Heart left ventricle (tissue), 16 donors: ENCODE data around the gene ACTG2. TPM values are rescaled to one million over a fixed set of nuclear protein-coding genes. Genes with fewer than 3 reads are reported as not detected.

ENCODE experiments used
- ATAC-seq, 4 donors: fragments of 200-7000 bp; cut with Tn5 transposase; one replicate each; pipeline ENCODE4 v1.9.1; 2020 to 2022; ENCODE audit warnings: moderate library complexity in 4 of 4, mild to moderate bottlenecking in 3 of 4, moderate number of reproducible peaks in 1 of 4
- DNase-seq, 5 donors: peaks; one replicate each; pipeline ENCODE4 v3.0.0-alpha.2; 2020
- H3K27ac ChIP-seq, 12 donors: fragments of 200-600 bp; sonication (generic) in 4 of 12; one replicate each; pipeline versions ENCODE4 v1.5.0 to v1.8.0; 2016 to 2022; ENCODE audit warnings: mild to moderate bottlenecking in 2 of 12
- H3K27me3 ChIP-seq, 9 donors: fragments of 200-600 bp; sonication (generic) in 2 of 9; one replicate each; pipeline versions ENCODE4 v1.5.1 to v1.8.0; 2016 to 2022; ENCODE audit warnings: mild to moderate bottlenecking in 3 of 9
- H3K36me3 ChIP-seq, 9 donors: fragments of 200-600 bp; sonication (generic) in 2 of 9; one replicate each; pipeline versions ENCODE4 v1.5.0 to v1.8.0; 2018 to 2022; ENCODE audit warnings: mild to moderate bottlenecking in 2 of 9
- H3K4me1 ChIP-seq, 12 donors: fragments of 200-600 bp; sonication (generic) in 4 of 12; one replicate each; pipeline versions ENCODE4 v1.5.0 to v1.8.0; 2016 to 2022; ENCODE audit warnings: mild to moderate bottlenecking in 3 of 12
- H3K4me3 ChIP-seq, 12 donors: fragments of 200-600 bp; sonication (generic) in 4 of 12; one replicate each; pipeline versions ENCODE4 v1.5.0 to v1.8.0; 2017 to 2022; ENCODE audit warnings: mild to moderate bottlenecking in 9 of 12, moderate library complexity in 4 of 12
- H3K9me3 ChIP-seq, 12 donors: fragments of 200-600 bp; sonication (generic) in 4 of 12; one replicate each; pipeline versions ENCODE4 v1.5.0 to v1.8.0; 2016 to 2022; ENCODE audit warnings: mild to moderate bottlenecking in 1 of 12
- POLR2A ChIP-seq, 2 donors: fragments of 450-650 bp; IDR thresholded peaks; one replicate each; pipeline ENCODE4 v1.6.1; 2017; ENCODE audit warnings: antibody characterized with exemption in 2 of 2, mild to moderate bottlenecking in 2 of 2, moderate library complexity in 2 of 2
- WGBS, 4 donors: extraction: QIAGEN DNeasy Blood & Tissue Kit in 2 of 4; methylation state at CpG; one replicate each; pipeline versions ENCODE4 v1.1.5 to v1.1.7; 2013 to 2018; 5-methylcytosine and 5-hydroxymethylcytosine counted together
- intact Hi-C, 10 donors: fragments of 100-400 bp; cut with DNase I; formaldehyde crosslinking; loops; one replicate each; pipeline versions ENCODE4 v1.11.1 to v1.14.2; 2022
- polyA plus RNA-seq, 2 donors: library from polyadenylated mRNA; stranded (reverse); fragments of 200-250 nt; gene quantifications; one replicate each; pipeline ENCODE4 v1.2.3, GENCODE V29; 2013
- total RNA-seq, 9 donors: library from RNA; depleted of rRNA in 2 of 9; stranded (reverse); fragments of >200 nt in 2 of 9; fragmentation: NEBNext Ultra II Directional in 3 of 9; extraction: Animal tissue kit (Norgen Biotek cat#: 25700) in 3 of 9; gene quantifications; one replicate each; pipeline versions ENCODE4 v1.1.0 to v1.2.4, GENCODE V29; 2016 to 2023
- TF ChIP-seq, protein P1 (sequence below), 12 donors: fragments of 200-600 bp; sonication (generic) in 4 of 12; IDR thresholded peaks; one replicate each; pipeline versions ENCODE4 v1.5.0 to v1.8.0; 2018 to 2022; ENCODE audit warnings: antibody characterized with exemption in 12 of 12, mild to moderate bottlenecking in 5 of 12
- donor health status: ischemic (EF 13 %, LVEDD 7.1; RV severe dilation, severe dysfunction).
- donor health status: healthy with polysubstance abuse.
- donor health status: DM: no; HTN: yes; CAD: no.
- donor health status: DM: no; HTN: no; CAD: no.
- donor health status: ischemic (EF 25% LVEDD 6.9; RV normal size, moderate dysfunction).
- donor health status: ischemic (EF 25% LVEDD 5.7; RV mildly dilated, moderate dysfunction).
- donor health status: healthy.
- donor health status: DM: yes; HTN: yes; CAD: no.
- donor health status: ischemic (EF 35%, LVEDD 5.7; RV mildly dilated, moderate dysfunction).
- donor health status: nonischemic (EF 11% LVEDD 7.7; RV severe dilation, severe dysfunction).
- donor health status: DM: yes; HTN: yes; CAD: no.
- donor health status: PGD.
- donor health status: ischemic (EF 29% LVEDD 5.4; RV normal size, mild dysfunction).
- donor health status: nonischemic (EF 23%, LVEDD 6.1; RV moderate dilation, normal function).

Gene ACTG2
- total and polyA plus RNA-seq, 11 donors = 1.3 to 10.5 (median 3.8) TPM

DNA sequence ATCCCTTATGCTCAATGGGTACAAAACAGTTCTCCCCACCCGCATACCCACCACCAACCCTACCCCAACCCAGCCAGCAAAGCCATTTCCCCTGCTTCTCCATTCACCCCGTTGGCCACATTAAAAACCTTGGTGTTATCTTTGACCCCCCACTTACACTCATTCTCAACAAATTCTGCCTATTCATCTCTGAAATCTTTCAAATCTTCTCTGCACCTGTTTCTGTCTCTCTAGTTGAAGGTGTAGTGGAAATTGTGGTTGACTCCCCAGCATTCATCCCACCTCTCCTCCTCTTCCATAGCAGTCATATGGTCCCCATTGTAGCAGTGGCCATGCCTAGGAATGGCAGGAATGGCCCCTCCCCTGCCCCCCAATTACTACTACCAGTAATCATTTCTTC, 71.4 kb downstream of the ACTG2 start:
- peaks cover 0 to 10% (median 0%) of the 10 kb centered on the region in 12 donors for H3K9me3 ChIP-seq
- H3K27ac ChIP-seq = no peak overlapping the region
- no peak overlapping the region for H3K4me3 ChIP-seq
- TF ChIP-seq, protein P1, sequence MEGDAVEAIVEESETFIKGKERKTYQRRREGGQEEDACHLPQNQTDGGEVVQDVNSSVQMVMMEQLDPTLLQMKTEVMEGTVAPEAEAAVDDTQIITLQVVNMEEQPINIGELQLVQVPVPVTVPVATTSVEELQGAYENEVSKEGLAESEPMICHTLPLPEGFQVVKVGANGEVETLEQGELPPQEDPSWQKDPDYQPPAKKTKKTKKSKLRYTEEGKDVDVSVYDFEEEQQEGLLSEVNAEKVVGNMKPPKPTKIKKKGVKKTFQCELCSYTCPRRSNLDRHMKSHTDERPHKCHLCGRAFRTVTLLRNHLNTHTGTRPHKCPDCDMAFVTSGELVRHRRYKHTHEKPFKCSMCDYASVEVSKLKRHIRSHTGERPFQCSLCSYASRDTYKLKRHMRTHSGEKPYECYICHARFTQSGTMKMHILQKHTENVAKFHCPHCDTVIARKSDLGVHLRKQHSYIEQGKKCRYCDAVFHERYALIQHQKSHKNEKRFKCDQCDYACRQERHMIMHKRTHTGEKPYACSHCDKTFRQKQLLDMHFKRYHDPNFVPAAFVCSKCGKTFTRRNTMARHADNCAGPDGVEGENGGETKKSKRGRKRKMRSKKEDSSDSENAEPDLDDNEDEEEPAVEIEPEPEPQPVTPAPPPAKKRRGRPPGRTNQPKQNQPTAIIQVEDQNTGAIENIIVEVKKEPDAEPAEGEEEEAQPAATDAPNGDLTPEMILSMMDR (IDR thresholded peaks at IDR 0.05) = no peak
- no peak for TF ChIP-seq POLR2A (IDR thresholded peaks at IDR 0.05)
- H3K4me1 ChIP-seq = peaks cover 0 to 10% (median 0%) of the 10 kb centered on the region in 12 donors
- no peak for DNase-seq
- 80 to 92% (median 85%) methylated on average over 2 of the region's 2 CpGs for WGBS, 4 donors
- intact Hi-C loops = no loop called here
- H3K27me3 ChIP-seq = no peaks in the 10 kb centered on the region
- ATAC-seq = no peak
- H3K36me3 ChIP-seq = peaks cover 0 to 17% (median 9%) of the 10 kb centered on the region in 9 donors

DNA sequence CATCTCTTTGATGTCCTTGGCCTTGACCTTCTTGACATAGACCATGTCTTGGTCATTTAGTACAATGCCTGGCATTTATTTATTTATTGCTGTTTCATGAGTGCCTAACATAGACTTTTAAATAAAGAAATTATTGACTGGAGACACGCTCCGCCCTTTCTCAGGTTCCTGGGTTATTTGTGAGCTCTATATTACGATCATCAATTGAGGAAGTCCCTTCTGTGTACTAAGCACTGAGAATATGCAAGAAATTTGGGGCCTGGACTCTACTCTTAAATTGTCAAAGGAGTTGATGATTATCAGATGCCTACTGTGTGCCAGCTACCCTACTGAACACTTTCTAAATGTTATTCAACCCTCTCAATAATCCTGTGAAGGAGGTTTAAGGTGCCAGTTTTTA, 72.2 kb downstream of the ACTG2 start:
- WGBS, 4 donors = 93 to 95% (median 94%) methylated on average over 3 of the region's 3 CpGs
- no peak for DNase-seq
- intact Hi-C loops = no loop called here
- no peaks in the 10 kb centered on the region for H3K27me3 ChIP-seq
- H3K36me3 ChIP-seq = peaks cover 0 to 9% (median under 1%) of the 10 kb centered on the region in 9 donors
- H3K4me3 ChIP-seq = no peak overlapping the region
- no peak for ATAC-seq
- peaks cover 0 to 10% (median 0%) of the 10 kb centered on the region in 12 donors for H3K9me3 ChIP-seq
- no peak overlapping the region for H3K27ac ChIP-seq
- TF ChIP-seq POLR2A (IDR thresholded peaks at IDR 0.05) = no peak
- TF ChIP-seq, protein P1 (IDR thresholded peaks at IDR 0.05) = no peak
- H3K4me1 ChIP-seq = peaks cover 0 to 17% (median under 1%) of the 10 kb centered on the region in 12 donors

DNA sequence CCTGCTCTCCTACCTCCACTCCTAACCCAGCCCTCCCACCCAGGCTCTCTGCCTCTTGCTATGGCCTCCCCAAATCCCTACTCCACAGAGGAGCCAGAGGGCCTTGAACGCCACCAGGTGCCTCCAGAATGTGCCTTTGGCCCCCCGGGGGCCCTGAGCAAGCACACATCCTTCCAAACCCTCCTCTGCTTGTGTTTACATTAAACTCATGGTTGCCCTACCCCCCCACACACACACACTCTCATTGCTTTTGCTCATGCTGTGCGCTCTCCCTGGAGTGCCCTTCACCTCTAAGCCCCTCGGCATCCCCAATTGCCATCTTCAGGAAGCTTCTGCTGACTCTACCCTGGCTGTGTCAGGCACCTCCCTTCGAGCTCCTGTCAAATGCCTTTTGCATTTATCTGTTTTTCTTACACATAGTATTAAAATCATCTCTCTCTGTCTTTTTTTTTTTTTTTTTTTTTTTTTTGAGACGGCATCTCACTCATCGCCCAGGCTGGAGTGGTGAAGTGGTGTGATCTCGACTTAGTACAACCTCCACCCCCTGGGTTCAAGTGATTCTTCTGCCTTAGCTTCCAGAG, 75.6 kb downstream of the ACTG2 start:
- H3K27ac ChIP-seq = no peak overlapping the region
- H3K4me3 ChIP-seq = no peak overlapping the region
- H3K4me1 ChIP-seq = peaks cover 0 to 49% (median 18%) of the 10 kb centered on the region in 12 donors
- H3K36me3 ChIP-seq = no peaks in the 10 kb centered on the region
- H3K9me3 ChIP-seq = no peaks in the 10 kb centered on the region
- no peak for TF ChIP-seq POLR2A (IDR thresholded peaks at IDR 0.05)
- TF ChIP-seq, protein P1 (IDR thresholded peaks at IDR 0.05) = no peak
- ATAC-seq (no peak), DNase-seq (no peak)
- WGBS, 4 donors = 87 to 97% (median 93%) methylated on average over 8 of the region's 8 CpGs
- no peaks in the 10 kb centered on the region for H3K27me3 ChIP-seq
- intact Hi-C loops = no loop called here

DNA sequence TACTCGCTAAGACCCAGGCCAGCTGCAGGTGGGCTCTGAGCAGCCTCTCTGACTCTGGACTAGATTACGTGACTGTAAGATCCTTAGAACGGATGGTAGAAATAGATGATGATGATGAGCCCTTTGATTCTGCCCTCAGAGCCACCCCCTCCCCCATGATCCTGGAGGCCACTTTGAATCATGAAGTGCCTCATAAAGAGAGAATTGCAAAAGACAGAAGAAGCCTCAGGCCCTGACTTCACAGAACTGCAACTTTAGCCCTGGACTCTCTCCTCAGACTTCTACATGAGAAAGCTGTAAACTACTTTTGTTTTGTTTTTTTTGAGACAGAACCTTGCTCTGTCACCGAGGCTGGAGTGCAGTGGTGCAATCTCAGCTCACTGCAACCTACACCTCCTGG, 76.5 kb downstream of the ACTG2 start:
- no peak for ATAC-seq

More for the DNA sequence above, 76.5 kb downstream of the ACTG2 start:
- H3K36me3 ChIP-seq = no peaks in the 10 kb centered on the region
- no peaks in the 10 kb centered on the region for H3K27me3 ChIP-seq
- H3K27ac ChIP-seq = no peak overlapping the region
- 87 to 91% (median 89%) methylated on average over 4 of the region's 4 CpGs for WGBS, 4 donors
- peaks cover 0 to 49% (median 18%) of the 10 kb centered on the region in 12 donors for H3K4me1 ChIP-seq
- no peak for TF ChIP-seq POLR2A (IDR thresholded peaks at IDR 0.05)
- TF ChIP-seq, protein P1 (IDR thresholded peaks at IDR 0.05) = no peak
- intact Hi-C loops = no loop called here
- DNase-seq = no peak
- H3K4me3 ChIP-seq = no peak overlapping the region
- no peaks in the 10 kb centered on the region for H3K9me3 ChIP-seq

Other genes starting within 250 kb of the ACTG2 start
- gene TPRKB, start 155.7 kb upstream of the ACTG2 start, total RNA-seq = 10 to 100 TPM; 16.1 to 39.8 (median 28.6) TPM
- gene TPRKB, start 155.7 kb upstream of the ACTG2 start, polyA plus RNA-seq = 10 to 100 TPM; 71.6 to 87.6 TPM
- gene DUSP11, start 112.9 kb upstream of the ACTG2 start, total RNA-seq = 10 to 100 TPM in 6 of 9 donors, 1 to 10 TPM in 3; 6.7 to 13.8 (median 11.0) TPM
- gene DUSP11, start 112.9 kb upstream of the ACTG2 start, polyA plus RNA-seq = 10 to 100 TPM in 1 of 2 donors, 1 to 10 TPM in 1; 8.7 to 10.5 TPM
- not detected for gene C2orf78, start 108.8 kb upstream of the ACTG2 start, total RNA-seq
- not detected for gene C2orf78, start 108.8 kb upstream of the ACTG2 start, polyA plus RNA-seq
- gene STAMBP, start 64.0 kb upstream of the ACTG2 start, total RNA-seq = 10 to 100 TPM; 27.2 to 38.0 (median 34.4) TPM
- gene STAMBP, start 64.0 kb upstream of the ACTG2 start, polyA plus RNA-seq = 10 to 100 TPM; 13.2 to 29.2 TPM
- 10 to 100 TPM; 22.6 to 32.1 (median 24.3) TPM for gene DGUOK, start 33.9 kb downstream of the ACTG2 start, total RNA-seq
- gene DGUOK, start 33.9 kb downstream of the ACTG2 start, polyA plus RNA-seq = 10 to 100 TPM; 34.9 to 49.2 TPM
- 10 to 100 TPM in 1 of 9 donors, 1 to 10 TPM in 8; 1.8 to 12.6 (median 2.5) TPM for gene TET3, start 91.9 kb downstream of the ACTG2 start, total RNA-seq
- 1 to 10 TPM; 1.2 to 4.2 TPM for gene TET3, start 91.9 kb downstream of the ACTG2 start, polyA plus RNA-seq